HG03439 (cell line): Measurements from ENCODE around the gene ACTL6B.
"Not testable (repeated sequence)": the region's sequence is repeated elsewhere in the genome, so short reads cannot be mapped to it uniquely, and the experiment has no call there.

Experiments used
- ATAC-seq: cut with Tn5 transposase; IDR thresholded peaks from one replicate; pipeline ENCODE4 v1.9.1; 2021; ENCODE audit warnings: mild to moderate bottlenecking, moderate library complexity; ENCODE audit not compliant: unreplicated experiment

Gene ACTL6B

DNA sequence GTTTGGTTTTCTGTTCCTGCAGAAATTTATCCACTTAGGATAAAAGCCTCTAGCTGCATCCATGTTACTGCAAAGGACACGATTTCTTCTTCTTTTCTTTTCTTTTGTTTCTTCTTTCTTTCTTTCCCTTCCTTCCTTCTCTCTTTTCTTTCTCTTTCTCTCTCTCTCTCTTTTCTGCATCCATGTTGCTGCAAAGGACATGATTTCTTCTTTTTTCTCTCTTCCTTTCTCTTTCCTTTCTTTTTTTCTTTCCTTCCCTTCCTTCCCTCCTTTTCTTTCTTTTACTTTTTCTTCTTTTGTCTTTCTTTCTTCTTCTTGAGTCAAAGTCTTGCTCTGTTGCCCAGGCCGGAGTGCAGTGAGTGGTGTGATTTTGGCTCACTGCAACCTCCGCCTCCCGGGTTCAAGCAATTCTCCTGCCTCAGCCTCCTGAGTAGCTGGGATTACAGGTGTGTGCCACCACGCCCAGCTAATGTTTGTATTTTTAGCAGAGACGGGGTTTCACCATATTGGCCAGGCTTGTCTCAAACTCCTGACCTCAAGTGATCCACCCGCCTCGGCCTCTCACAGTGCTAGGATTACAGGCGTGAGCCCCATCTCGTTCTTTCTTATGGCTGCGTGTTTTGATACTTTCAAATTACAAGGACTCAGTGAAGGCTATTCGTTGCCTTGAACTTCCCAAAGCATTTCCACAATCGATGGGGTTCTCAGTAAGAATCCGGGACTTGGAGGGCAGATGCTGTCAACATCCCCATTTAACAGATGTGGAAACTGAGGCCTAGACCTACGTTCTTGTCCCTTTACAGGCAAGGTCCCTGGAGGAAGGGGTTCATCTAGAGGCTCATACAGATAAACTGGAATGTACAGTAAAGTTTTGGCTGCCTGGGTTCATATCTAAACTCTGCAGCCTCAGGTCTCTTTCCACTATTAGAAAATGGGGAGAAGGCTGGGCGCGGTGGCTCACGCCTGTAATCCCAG, 15.4 kb upstream of the ACTL6B start:
- no peak for ATAC-seq

DNA sequence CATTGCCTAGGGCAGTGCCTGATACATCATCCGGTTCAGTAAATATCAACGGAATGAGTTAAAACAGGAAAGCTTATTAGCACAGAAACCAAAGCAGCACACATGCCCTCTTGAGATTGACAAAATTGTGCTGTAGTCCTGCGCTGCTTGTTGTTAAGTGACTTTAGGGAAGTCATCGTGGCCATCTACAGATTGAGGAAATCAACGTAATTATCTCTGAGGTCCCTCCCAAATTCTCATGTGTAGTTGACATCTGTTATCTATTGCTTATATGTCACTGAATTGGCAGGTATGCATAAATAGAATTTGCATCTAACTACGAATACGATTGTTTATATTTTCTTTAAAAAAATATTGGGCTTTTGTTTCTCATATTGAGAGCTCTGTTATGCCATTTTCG, 13.8 kb upstream of the ACTL6B start:
- ATAC-seq, result no peak

DNA sequence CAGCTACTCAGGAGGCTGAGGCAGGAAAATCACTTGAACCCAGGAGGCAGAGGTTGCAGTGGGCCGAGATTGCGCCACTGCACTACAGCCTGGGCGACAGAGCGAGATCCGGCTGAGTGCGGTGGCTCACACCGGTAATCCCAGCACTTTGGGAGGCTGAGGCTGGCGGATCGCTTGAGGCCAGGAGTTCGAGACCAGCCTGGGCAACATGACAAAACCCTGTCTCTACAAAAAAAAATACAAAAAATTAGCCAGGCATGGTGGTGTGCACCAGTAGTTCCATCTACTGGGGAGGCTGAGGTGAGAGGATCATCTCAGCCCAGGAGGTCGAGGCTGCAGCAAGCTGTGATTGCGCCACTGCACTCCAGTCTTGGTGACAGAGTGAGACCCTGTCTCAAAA, 12.9 kb upstream of the ACTL6B start:
- not testable (repeated sequence) for ATAC-seq

DNA sequence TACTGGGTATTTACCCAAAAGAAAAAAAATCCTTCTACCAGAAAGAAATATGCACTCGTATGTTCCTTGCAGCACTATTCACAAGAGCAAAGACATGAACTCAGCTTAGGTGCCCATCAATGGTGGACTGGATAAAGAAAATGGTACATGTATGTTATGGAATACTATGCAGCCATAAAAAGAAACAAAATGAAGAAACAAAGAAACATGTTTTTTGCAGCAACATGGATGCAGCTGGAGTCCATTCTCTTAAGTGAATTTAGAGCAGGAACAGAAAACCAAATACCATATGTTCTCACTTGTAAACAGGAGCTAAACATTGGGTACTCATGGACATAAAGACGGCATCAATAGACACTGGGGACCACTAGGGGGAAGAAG, 11.8 kb upstream of the ACTL6B start:
- no peak for ATAC-seq

DNA sequence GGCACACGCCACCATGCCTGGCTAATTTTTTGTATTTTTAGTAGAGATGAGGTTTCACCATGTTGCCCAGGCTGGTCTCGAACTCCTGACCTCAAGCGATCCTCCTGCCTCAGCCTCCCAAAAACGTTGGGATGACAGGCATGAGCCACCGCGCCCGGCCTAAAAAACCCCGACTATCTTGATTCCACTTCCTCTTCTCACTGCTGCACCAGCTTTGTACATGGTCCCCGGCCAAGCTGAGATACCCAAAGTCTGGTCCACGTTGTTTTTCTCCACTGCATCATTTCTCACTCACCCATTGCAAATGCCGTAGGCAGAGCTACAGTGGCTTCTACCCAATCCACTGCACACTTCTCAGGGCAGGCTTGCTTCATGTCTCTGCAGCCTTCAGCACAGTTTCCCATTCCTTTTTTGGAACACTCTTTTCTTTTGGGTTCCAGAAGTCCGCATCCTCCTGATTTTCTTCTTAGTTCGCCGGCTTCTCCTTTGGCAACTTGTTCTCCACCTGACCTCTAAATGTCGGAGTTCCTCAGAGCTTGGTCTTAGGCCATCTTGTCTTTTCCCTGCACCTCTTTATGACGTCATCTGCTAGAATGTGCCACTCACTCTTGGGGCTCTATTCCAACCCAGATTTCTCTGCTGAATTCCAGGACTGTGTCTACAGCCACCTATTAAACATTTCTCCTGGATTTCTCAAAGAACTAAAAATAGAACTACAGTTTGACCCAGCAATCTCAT, 11.3 kb upstream of the ACTL6B start:
- ATAC-seq, result no peak

DNA sequence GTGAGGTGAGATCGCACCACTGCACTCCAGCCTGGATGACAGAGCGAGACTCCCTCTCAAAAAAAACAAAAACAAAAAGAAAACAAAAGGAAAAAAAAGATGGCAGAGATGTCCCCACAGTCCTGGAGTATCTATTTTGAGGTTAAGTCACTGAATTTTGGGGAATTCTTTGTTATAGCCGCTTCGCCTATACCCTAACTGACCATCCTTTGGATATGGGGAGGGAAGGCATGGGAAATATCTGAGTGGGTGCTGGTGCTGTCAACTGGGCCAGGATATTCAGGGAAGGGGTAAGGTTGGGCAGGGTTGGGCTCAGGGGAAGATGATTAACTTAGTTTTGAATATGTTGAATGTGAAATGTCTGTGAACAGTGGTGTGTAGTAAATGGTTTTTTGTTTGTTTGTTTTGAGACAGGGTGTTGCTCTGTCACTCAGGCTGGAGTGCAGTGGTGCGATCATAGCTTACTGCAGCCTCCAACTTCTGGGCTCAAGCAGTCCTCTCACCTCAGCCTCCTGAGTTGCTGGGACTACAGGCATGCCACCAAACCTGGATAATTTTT, 9.0 kb upstream of the ACTL6B start:
- ATAC-seq, result no peak

DNA sequence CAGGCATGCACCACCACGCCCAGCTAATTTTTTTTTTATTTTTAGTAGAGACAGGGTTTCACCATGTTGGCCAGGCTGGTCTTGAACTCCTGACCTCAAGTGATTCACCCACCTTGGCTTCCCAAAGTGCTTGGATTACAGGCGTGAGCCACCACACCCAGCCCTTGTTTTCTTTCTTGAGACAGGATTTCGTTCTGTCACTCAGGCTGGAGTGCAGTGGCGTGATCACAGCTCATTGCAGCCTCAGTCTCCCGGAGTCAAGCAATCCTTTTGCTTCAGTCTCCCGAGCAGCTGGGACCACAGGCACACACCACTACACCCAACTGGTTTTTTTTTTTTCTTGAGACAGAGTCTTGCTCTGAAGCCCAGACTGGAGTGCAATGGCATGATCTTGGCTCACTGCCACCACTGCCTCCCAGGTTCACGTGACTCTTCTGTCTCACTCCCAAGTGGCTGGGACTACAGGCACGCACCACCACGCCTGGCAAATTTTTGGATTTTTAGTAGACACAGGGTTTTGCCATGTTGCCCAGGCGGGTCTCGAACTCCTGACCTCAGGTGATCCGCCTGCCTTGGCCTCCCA, 6.0 kb upstream of the ACTL6B start:
- not testable (repeated sequence) for ATAC-seq

DNA sequence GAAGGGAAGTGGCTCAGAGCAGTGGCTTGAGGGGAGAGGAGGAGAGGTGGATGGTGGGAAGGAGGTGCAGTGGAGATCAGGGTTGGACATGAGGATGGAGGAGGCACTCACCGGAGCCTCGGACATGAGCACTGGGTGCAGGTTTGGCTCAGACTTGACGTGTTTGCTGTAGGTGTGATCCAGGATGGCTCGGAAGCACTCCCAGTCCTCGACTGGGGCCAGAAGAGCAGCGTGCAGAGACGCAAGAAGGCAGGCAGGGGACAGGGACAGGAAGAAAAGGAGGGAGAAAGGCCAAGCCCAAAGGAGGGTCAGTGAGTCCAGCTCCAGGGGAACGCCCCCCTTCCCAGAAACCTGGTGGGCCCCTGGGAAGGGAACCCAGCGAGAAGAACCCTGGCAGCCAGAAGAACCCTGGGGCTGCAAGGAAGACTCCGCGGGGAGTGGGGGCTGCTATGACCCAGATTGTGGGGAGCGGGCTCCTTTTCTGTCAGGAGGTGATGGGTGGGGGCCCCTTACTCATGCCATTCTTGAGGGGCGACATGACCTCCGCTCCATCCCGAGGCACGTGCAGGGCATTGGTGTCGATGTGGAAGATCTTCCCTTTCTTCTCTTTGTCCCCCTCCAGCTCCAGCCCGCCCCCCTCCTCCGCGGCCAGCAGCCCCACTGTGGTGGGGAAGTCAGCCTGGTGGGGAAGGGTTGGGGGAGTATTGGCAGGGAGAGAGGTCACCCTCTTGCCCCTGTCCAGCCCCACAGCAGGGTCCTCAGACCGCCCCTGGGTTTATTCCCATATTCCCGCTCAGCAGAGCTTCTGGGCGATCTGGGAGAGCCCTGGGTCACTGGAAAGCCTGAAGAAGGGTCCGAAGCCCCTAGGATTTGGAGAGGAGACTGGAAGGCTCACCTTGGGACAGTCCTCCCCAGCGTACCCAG, 1.1 kb downstream of the ACTL6B start:
- no peak for ATAC-seq

DNA sequence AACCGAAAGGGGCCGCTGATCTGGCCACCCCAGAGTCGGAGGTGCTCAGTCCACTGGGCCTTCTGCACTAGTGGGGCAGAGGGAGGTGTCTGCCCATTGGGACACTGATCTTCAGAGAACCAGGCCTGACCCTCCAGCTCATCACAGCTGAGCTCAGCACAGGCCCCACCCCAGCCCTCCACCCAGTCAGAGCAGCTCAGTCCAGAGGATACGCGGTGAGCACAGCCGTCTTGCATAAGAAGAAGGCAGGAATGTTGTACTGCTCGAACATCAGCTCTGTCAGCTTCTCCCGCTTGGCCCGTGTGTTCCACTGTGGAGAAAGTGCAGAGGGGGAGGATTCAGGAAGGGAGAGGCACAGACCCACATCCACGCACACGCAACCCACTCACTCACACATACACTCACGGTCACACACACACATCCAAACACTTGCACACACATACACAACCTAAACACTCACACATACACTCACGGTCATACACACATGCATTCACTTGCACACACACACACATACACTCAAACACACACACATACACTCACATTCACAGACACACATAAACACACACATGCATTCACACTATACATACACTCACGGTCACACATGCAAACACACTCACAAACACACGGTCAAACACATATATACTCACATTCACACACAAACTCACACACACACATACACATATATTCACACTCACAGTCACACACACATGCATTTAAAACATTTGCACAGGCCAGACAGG, 6.3 kb downstream of the ACTL6B start:
- no peak for ATAC-seq

DNA sequence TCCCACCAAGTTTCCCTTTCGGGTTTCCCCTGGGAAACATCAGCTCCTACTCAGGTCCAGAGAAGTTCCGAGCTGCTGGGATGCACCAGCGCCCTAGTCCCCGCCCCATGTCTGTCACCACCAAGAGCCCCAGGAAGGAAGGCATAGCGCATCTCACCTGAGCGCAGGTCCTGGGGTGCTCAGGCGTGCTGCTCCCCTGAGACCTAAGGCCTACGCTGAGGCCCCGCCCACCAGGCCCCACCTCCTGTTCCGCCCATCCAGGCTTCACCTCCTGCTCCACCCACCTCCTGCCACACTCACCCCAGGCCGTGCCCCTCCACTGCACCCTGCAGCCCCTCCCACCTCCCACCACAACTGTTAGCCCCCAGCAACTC, 13.7 kb downstream of the ACTL6B start:
- no peak for ATAC-seq

DNA sequence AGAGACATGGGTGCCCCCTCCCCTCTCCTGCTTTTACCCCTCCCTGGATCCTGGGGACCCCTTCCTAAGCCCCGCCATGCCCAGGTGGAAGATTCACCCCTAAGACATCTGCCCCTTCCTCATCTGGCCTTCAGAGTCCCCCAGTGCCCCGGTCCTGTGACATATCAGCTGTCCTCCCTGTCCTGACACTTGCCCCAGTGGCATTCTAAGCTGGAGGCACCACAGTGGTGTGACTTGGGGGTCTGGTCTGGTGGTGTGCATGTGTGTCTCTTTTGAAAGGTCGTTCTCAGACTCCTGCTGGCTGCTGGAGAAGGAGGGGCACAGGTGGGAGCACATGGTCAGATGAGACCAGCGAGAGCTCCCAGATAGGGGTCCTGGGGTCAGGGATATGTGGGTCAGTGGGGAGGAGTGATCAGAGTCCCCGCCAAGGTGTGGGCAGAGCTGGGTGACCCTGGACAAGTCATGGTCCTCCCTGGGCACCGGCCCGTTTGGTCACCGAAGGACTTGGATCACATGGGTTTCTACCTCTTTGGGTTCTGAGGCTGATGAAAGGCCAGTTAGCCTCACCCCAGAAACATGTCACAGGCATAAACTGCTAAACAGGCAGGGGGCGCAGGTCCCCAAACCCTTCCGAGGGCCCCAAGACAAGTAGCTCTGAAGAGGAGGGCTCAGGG, 14.3 kb downstream of the ACTL6B start:
- ATAC-seq, result no peak

DNA sequence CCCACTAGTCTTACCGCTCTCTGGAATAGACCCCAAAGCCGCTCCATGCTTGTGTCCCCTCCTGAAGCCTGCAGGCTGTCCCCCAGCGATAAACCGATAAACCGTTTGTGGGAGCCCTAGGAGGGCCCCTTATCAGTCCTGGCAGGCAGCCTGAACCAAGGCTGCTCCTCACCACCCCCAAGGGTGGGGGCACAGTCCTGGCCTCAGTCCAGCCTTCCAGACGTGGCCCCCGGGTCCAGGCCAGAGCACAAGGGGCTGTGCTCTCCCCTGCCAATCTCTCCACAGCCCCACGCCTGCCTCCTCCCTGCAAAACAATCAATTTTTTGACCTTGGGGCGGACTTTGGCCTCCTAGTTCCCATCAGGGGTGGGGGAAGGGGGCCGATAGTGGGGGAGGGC, 14.8 kb downstream of the ACTL6B start, which contains the start of gene TFR2:
Gene TFR2, minus strand, starts transcription at position 90 of the 397 bp plus-strand sequence. Its CDS starts 43 bp downstream, at position 47.
- ATAC-seq, result no peak

DNA sequence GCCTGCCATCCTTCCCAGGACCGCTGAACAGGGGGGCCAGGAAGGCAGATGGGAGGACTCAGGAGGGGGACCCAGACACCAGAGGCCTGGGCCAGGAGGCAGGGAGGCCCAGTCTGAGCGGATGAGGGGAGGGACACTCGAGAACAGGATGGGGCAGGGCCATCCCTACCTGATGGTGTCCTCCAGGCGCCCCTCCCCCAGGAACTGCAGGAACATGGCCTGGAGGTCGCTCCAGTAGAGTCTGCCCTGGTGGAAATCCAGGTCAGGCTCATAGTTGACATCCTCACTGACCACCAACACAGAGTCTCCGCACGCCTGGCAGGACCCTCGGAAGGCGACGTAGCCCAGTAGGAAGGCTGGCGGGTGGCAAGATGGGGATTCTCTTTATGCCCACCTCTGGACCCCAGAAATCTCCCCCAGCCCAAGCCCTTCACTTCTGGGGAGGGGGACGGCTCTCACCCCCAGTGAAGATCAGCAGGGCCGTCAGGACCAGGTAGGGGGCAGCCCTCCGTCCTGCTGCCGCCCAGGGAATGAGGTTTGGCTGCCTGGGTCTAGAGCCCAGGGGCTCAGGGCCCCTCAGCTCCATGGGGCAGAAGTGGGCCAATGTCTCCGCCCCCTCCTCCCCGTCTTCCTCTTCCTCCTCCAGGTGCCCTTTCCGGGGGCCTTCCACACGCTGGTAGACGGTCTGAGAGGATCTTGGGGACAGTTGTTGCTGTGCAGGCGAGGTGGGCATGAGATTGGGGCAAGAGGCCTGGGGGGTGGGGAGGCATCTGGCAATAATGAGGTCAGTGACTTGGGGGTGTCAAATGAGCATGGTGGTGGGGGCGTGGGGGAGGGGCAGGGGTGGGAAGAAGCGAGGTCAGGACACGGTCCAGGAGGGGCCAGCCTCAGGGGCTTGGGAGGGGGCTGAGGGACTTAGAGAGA, 15.5 kb downstream of the ACTL6B start:
- ATAC-seq, result no peak

DNA sequence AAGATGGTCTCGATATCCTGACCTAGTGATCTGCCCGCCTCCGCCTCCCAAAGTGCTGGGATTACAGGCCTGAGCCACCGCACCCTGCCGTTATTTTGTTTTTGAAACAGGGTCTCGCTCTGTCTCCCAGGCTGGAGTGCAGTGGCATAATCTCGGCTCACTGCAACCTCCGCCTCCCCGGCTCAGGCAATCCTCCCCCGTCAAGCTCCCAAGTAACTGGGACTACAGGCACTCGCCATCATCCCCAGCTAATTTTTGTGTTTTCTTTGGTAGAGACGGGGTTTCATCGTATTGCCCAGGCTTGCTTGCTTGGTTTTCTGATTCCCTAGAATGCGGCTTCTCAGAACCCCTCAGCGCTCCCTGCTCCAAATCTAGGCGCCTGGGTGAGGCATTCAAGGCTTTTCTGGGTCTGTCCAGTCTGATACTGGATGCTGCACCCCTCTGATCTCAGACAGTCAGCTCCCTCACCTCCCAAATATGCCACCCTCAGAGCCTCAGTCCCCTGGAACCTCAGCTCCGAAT, 16.2 kb downstream of the ACTL6B start:
- ATAC-seq, result no peak

DNA sequence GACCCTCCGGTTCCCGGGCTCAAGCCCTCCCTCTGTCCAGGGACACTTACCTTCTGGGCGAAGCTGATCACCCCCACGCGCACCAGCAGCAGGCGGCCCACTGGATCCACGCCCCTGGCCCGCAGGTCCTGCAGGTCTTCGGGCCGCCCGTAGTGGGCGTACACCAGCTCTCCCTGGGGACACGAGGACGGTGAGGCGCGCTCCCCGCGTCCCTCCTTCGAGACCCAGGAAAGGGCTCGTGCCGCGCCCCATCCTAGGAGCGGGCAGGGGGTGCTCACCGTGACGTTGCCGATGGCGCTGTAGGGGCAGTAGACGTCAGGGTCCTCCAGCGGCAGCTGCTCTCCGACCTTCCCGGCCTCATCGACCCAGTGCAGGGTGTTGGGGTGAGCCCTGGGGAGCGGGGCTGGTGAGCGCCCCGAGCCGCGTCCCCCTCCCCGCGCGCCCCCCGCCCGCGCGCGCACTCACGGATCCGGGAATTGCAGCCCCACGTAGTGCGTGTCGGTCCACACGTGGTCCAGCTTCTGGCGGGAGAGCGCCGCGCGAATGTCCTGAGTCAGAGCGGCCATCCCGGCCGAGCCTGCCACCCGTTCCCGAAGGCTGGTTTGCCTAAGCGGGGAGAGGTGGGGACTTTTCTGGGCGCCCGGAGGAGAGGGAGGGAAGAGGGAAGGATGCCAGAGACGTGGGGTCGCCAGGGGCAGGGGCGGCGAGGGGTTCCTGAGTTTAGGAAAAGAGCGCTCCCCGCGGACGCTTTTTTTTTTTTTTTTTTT, 23.1 kb downstream of the ACTL6B start:
- ATAC-seq, result no peak

DNA sequence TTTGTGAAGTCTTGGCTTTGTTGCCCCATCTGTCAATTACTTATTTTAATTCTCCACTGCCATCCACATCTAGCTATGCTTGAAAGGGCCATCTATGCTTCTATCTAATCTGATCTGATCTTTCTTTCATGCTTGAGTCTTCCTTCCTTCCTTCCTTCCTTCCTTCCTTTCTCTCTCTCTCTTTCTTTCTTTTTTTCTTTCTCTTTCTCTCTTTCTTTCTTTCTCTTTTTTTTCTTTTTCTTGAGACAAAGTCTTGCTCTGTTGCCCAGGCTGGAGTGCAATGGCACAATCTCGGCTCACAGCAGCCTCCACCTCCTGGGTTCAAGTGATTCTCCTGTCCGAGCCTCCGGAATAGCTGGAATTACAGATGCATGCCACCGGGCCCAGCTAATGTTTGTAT, 26.2 kb downstream of the ACTL6B start:
- ATAC-seq, result no peak

DNA sequence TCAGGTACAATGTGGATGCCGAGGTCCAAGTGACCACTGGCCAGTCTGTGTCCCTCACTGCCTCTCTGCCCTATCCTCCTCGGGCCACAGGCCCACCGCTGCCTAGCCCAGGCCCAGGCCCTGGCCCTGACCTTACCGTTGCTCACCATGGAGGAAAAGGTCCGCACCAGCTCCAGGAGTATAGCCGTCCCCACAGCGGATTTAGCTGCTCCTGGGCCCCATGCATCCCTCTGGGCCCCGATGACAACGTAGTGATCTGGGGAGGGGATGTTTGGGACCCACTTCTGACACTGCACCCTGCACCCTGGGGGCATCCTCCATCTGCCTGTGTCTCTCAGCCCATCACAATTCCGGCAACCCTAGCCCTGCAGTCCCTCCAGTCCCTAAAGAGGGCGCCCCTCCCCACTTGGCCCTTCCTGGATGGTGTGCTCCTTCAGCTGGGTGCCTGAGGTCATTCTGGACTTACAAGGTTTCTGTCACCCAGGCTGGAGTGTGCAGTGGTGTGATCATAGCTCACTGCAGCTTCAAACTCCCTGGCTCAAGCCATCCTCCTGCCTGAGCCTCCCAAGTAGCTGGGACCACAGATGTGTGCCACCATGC, 27.0 kb downstream of the ACTL6B start:
- no peak for ATAC-seq
